OCI-LY7 (cell line): ENCODE measurements around the gene DNAJC18.

Experiments
- EZH2phosphoT487 ChIP-seq: fragments of 200-600 bp; sonication (generic); IDR thresholded peaks from 2 replicates; pipeline ENCODE4 v1.6.1; 2018; ENCODE audit warnings: low read depth, borderline replicate concordance, mild to moderate bottlenecking, mixed run types, antibody characterized with exemption, low read length, moderate library complexity, mixed read lengths
- TF ChIP-seq, protein P1 (sequence below): fragments of 200-600 bp; sonication (generic); conservative IDR thresholded peaks from 2 replicates; pipeline ENCODE4 v1.5.1; 2014; ENCODE audit warnings: mild to moderate bottlenecking, antibody characterized with exemption, low read length, moderate library complexity, mixed read lengths

DNA sequence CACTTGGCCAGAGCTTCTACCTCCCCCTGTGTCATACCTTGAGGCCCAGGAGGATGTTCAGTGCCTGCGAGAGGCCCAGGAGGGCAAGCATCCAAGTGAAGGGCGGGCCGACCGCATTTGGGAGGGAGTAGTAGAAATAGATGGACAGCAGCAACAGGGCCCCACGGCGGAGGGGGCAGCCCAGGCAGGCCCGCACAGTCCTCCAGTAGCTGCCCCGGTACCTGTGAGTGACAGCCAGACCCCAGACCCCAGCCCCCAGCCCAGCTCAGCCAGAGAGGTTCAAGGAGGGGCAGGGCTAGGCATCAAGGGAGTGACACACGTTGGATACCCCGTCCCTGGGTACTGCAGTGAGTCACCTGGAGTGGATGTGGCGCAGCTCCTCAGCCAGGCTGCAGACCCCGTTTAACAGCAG lies 41.8 kb upstream of the DNAJC18 start:
- TF ChIP-seq, protein P1, sequence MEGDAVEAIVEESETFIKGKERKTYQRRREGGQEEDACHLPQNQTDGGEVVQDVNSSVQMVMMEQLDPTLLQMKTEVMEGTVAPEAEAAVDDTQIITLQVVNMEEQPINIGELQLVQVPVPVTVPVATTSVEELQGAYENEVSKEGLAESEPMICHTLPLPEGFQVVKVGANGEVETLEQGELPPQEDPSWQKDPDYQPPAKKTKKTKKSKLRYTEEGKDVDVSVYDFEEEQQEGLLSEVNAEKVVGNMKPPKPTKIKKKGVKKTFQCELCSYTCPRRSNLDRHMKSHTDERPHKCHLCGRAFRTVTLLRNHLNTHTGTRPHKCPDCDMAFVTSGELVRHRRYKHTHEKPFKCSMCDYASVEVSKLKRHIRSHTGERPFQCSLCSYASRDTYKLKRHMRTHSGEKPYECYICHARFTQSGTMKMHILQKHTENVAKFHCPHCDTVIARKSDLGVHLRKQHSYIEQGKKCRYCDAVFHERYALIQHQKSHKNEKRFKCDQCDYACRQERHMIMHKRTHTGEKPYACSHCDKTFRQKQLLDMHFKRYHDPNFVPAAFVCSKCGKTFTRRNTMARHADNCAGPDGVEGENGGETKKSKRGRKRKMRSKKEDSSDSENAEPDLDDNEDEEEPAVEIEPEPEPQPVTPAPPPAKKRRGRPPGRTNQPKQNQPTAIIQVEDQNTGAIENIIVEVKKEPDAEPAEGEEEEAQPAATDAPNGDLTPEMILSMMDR = no peak
- TF ChIP-seq EZH2phosphoT487 = no peak
